ENCODE data around the gene SPP2. TPM values are rescaled to one million over a fixed set of nuclear protein-coding genes. Genes with fewer than 3 reads are reported as not detected.
A peak's percentile ranks its signal among the peaks of the same experiment; 100 is the strongest.

The SPP2 gene
- total and polyA plus RNA-seq, 2 experiments from 2014 or later = not detected

DNA sequence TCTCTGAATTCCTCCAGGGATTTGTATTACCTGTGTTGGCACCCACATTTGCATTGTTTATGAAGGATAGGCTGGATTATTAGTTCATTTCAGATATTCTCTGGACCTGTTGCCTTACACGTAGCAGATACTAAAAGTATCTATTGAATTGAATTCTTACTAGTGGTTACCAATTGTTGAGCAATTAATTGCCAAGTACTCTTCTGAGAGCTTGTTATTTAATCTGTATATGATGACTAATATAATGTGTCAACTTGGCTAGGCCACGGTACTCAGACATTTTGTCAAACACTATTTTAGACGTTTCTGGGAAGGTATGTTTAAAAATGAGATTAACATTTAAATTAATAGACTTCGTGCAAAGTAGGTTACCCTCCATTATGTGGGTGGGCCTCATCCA lies 2.5 kb upstream of the SPP2 start:
- H3F3A ChIP-seq (ENCODE audit: insufficient read depth) = peaks cover 28% of the 10 kb centered on the region
- H2AFZ ChIP-seq = no peak overlapping the region
- WGBS, 2 experiments (ENCODE audit: low coverage in 1 of 2, low lambda C conversion rate in 2 of 2, missing lambda C conversion rate in 2 of 2) = 64 to 68% methylated on average over 4 of the region's 4 CpGs
- no peaks in the 10 kb centered on the region for H4K20me1 ChIP-seq (ENCODE audit: insufficient read depth)
- no peaks in the 10 kb centered on the region for H3K79me2 ChIP-seq (ENCODE audit: insufficient read depth)
- DNase-seq = no peak
- in situ Hi-C loops (cut with MboI) = no loop called here
- H3K4me3 ChIP-seq = no peak overlapping the region
- no peaks in the 10 kb centered on the region for H3K36me3 ChIP-seq (ENCODE audit: low read depth)
- no peaks in the 10 kb centered on the region for H3K9me3 ChIP-seq (ENCODE audit: low read depth)
- H3K4me2 ChIP-seq (ENCODE audit: unreplicated experiment) = no peak overlapping the region
- H3K27ac ChIP-seq = no peak overlapping the region
- TF ChIP-seq EZH2 (IDR thresholded peaks at IDR 0.05; ENCODE audit: insufficient read depth, poor library complexity, severe bottlenecking) = no peak
- H3K4me1 ChIP-seq (ENCODE audit: insufficient read depth) = peaks cover 11% of the 10 kb centered on the region
- H3K9ac ChIP-seq = no peak overlapping the region
- no peaks in the 10 kb centered on the region for H3K27me3 ChIP-seq (replicated peaks; ENCODE audit: insufficient read depth)
- no peaks in the 10 kb centered on the region for H3K9me2 ChIP-seq (ENCODE audit: insufficient read depth)

DNA sequence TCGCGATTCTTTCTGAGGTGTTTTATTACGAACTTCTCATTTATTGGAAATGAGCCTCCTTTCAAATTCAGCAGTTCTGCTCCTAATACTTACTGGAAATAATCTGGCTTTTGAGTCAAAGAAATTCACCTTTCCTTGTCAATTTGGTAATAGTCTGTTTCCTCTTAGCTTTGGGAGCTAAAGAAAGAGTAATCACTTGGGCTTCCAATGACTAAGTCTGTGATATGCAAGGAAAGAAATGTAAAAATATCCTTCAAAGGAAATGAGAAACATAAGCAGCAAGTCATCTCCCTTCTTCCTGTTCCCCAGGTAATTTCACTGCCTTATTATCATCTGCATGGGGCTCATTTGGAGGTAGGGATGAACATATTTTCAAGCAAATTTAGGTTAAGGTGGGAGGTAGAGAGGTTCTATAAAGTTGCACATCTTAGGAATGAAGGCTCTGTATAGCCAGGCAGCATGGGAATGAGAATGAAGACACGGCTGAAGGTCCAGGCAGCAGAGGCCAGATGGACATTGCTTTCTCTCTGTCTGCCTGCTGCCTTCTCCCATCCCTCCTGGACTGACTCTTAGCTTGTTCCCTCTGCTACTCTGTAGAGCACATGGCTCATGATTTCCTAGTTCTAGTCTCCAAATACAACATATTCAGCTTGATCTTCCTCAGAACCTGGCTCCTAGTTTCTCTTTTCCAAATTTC lies 1.0 kb downstream of the SPP2 start:
- H3K9ac ChIP-seq = no peak overlapping the region
- 88 to 96% methylated on average over 4 of the region's 4 CpGs for WGBS, 2 experiments (ENCODE audit: low coverage in 1 of 2, low lambda C conversion rate in 2 of 2, missing lambda C conversion rate in 2 of 2)
- H3F3A ChIP-seq (ENCODE audit: insufficient read depth) = peaks cover 7% of the 10 kb centered on the region; the same call in 1 of the 2 replicates
- DNase-seq = peak; percentile 41
- TF ChIP-seq EZH2 (IDR thresholded peaks at IDR 0.05; ENCODE audit: insufficient read depth, poor library complexity, severe bottlenecking) (no peak), EZH2phosphoT487 (IDR thresholded peaks at IDR 0.05; ENCODE audit: insufficient read depth, low read depth) (no peak)
- H4K20me1 ChIP-seq (ENCODE audit: insufficient read depth) = no peaks in the 10 kb centered on the region
- no peaks in the 10 kb centered on the region for H3K9me3 ChIP-seq (ENCODE audit: low read depth)
- H3K4me3 ChIP-seq = no peak overlapping the region
- H2AFZ ChIP-seq = no peak overlapping the region
- in situ Hi-C loops (cut with MboI) = no loop called here
- H3K27ac ChIP-seq = no peak overlapping the region
- H3K79me2 ChIP-seq (ENCODE audit: insufficient read depth) = no peaks in the 10 kb centered on the region
- H3K4me1 ChIP-seq (ENCODE audit: insufficient read depth) = peaks cover 11% of the 10 kb centered on the region
- H3K36me3 ChIP-seq (ENCODE audit: low read depth) = no peaks in the 10 kb centered on the region
- no peak overlapping the region for H3K4me2 ChIP-seq (ENCODE audit: unreplicated experiment)
- H3K27me3 ChIP-seq (replicated peaks; ENCODE audit: insufficient read depth) = no peaks in the 10 kb centered on the region
- H3K9me2 ChIP-seq (ENCODE audit: insufficient read depth) = no peaks in the 10 kb centered on the region

DNA sequence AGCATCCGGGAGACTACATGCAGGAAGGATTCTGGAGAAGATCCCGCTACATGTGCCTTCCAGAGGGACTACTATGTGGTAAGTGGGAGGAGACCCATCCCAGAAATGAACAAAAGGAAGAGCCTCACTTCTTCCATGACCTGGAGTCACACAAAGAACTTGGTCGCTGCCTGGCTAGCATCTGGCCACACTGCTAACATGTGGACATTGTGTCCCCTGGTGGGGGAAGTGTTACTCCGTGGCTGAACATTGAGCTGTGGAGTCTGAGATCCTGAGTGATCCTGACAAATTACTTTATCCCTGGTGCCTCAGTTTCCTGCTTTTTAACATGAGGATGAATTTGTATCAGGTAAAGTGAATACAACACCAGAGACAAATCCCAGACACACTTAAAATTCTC lies 8.4 kb downstream of the SPP2 start:
- in situ Hi-C loops (cut with MboI) = no loop called here
- 44 to 45% methylated on average over 4 of the region's 4 CpGs for WGBS, 2 experiments (ENCODE audit: low coverage in 1 of 2, low lambda C conversion rate in 2 of 2, missing lambda C conversion rate in 2 of 2)
- no peaks in the 10 kb centered on the region; the same call in 1 of the 2 replicates for H3K27me3 ChIP-seq (replicated peaks; ENCODE audit: insufficient read depth)

DNA sequence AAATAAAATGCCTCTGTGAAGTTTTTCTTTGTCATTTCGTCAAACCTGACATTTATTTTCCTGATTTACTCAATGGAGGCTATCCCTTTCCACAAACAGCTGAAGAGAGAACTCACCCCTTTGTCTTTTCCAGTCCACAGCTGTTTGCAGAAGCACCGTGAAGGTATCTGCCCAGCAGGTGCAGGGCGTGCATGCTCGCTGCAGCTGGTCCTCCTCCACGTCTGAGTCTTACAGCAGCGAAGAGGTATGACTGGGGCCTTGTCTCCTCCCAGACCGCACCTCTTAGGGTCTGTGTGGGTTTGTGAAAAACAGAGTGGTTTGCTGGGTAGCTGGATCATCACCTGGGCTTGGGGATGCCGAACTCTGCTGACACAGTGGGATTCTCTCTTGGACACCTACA lies 9.7 kb downstream of the SPP2 start:
- DNase-seq = no peak
- in situ Hi-C loops (cut with MboI) = no loop called here
- no peak overlapping the region for H3K27ac ChIP-seq
- H4K20me1 ChIP-seq (ENCODE audit: insufficient read depth) = no peaks in the 10 kb centered on the region
- no peak for TF ChIP-seq EZH2phosphoT487 (IDR thresholded peaks at IDR 0.05; ENCODE audit: insufficient read depth, low read depth)
- H3K9me2 ChIP-seq (ENCODE audit: insufficient read depth) = no peaks in the 10 kb centered on the region
- H3F3A ChIP-seq (ENCODE audit: insufficient read depth) = no peaks in the 10 kb centered on the region
- no peaks in the 10 kb centered on the region for H3K9me3 ChIP-seq (ENCODE audit: low read depth)
- H3K4me2 ChIP-seq (ENCODE audit: unreplicated experiment) = no peak overlapping the region
- no peaks in the 10 kb centered on the region; the same call in 1 of the 2 replicates for H3K27me3 ChIP-seq (replicated peaks; ENCODE audit: insufficient read depth)
- no peaks in the 10 kb centered on the region for H3K36me3 ChIP-seq (ENCODE audit: low read depth)
- no peak overlapping the region for H3K9ac ChIP-seq
- no peaks in the 10 kb centered on the region for H3K4me1 ChIP-seq (ENCODE audit: insufficient read depth)
- no peak overlapping the region for H2AFZ ChIP-seq
- 80 to 86% methylated on average over 8 of the region's 8 CpGs for WGBS, 2 experiments (ENCODE audit: low coverage in 1 of 2, low lambda C conversion rate in 2 of 2, missing lambda C conversion rate in 2 of 2)
- H3K79me2 ChIP-seq (ENCODE audit: insufficient read depth) = no peaks in the 10 kb centered on the region
- H3K4me3 ChIP-seq = no peak overlapping the region

More for the DNA sequence above, 8.4 kb downstream of the SPP2 start:
- no peaks in the 10 kb centered on the region for H3F3A ChIP-seq (ENCODE audit: insufficient read depth)
- no peak overlapping the region for H3K4me2 ChIP-seq (ENCODE audit: unreplicated experiment)
- H3K79me2 ChIP-seq (ENCODE audit: insufficient read depth) = no peaks in the 10 kb centered on the region
- no peaks in the 10 kb centered on the region for H4K20me1 ChIP-seq (ENCODE audit: insufficient read depth)
- no peak overlapping the region for H3K4me3 ChIP-seq
- no peak for DNase-seq
- H3K36me3 ChIP-seq (ENCODE audit: low read depth) = no peaks in the 10 kb centered on the region
- no peak overlapping the region for H3K27ac ChIP-seq
- H3K9me2 ChIP-seq (ENCODE audit: insufficient read depth) = no peaks in the 10 kb centered on the region
- no peak overlapping the region for H2AFZ ChIP-seq
- H3K9ac ChIP-seq = no peak overlapping the region
- H3K9me3 ChIP-seq (ENCODE audit: low read depth) = no peaks in the 10 kb centered on the region
- no peak for TF ChIP-seq EZH2phosphoT487 (IDR thresholded peaks at IDR 0.05; ENCODE audit: insufficient read depth, low read depth)
- TF ChIP-seq EZH2 (IDR thresholded peaks at IDR 0.05; ENCODE audit: insufficient read depth, poor library complexity, severe bottlenecking) = no peak
- H3K4me1 ChIP-seq (ENCODE audit: insufficient read depth) = no peaks in the 10 kb centered on the region

Measured in GM23248 (cell line).